Hepatocyte (in vitro differentiated cells): ENCODE measurements around the gene SLC6A1. TPM values are rescaled to one million over a fixed set of nuclear protein-coding genes. Genes with fewer than 3 reads are reported as not detected.

Experiments used
- DNase-seq: peaks from one replicate; pipeline ENCODE4 v3.0.0-alpha.2; 2016; ENCODE audit warnings: low spot score
- H2AFZ ChIP-seq: fragments of 200-600 bp; sonication (generic); 2 replicates; pipeline ENCODE4 v1.6.0; 2016; ENCODE audit warnings: antibody characterized with exemption, mild to moderate bottlenecking
- H3K27ac ChIP-seq: fragments of 200-600 bp; sonication (generic); 2 replicates; pipeline ENCODE4 v1.5.1; 2016; ENCODE audit warnings: mild to moderate bottlenecking
- H3K27me3 ChIP-seq: fragments of 200-600 bp; sonication (generic); 2 replicates; pipeline ENCODE4 v1.6.1; 2016
- H3K36me3 ChIP-seq: fragments of 200-600 bp; sonication (generic); replicated peaks from 2 replicates; pipeline ENCODE4 v1.5.1; 2016; ENCODE audit warnings: low read depth; ENCODE audit not compliant: insufficient read depth
- H3K4me1 ChIP-seq: fragments of 200-600 bp; sonication (generic); 2 replicates; pipeline ENCODE4 v1.5.1; 2016; ENCODE audit warnings: mild to moderate bottlenecking, moderate library complexity; ENCODE audit not compliant: insufficient read depth
- H3K4me2 ChIP-seq: fragments of 200-600 bp; sonication (generic); 2 replicates; pipeline ENCODE4 v1.6.0; 2016
- H3K4me3 ChIP-seq: fragments of 200-600 bp; sonication (generic); 2 replicates; pipeline ENCODE4 v1.5.1; 2016; ENCODE audit warnings: mild to moderate bottlenecking
- H3K79me2 ChIP-seq: fragments of 200-600 bp; sonication (generic); 2 replicates; pipeline ENCODE4 v1.6.0; 2017; ENCODE audit warnings: mild to moderate bottlenecking
- H3K9me2 ChIP-seq: fragments of 200-600 bp; sonication (generic); replicated peaks from 2 replicates; pipeline ENCODE4 v1.6.0; 2017; ENCODE audit warnings: mild to moderate bottlenecking; ENCODE audit not compliant: insufficient read depth
- H3K9me3 ChIP-seq: fragments of 200-600 bp; sonication (generic); 2 replicates; pipeline ENCODE4 v1.5.1; 2016; ENCODE audit warnings: low read depth, mild to moderate bottlenecking
- H4K20me1 ChIP-seq: fragments of 200-600 bp; sonication (generic); 2 replicates; pipeline ENCODE4 v1.6.0; 2016; ENCODE audit warnings: mild to moderate bottlenecking; ENCODE audit not compliant: insufficient read depth, poor library complexity, severe bottlenecking
- EZH2 ChIP-seq: fragments of 200-600 bp; sonication (generic); IDR thresholded peaks from 2 replicates; pipeline ENCODE4 v1.6.1; 2016; ENCODE audit warnings: antibody characterized with exemption, mild to moderate bottlenecking, borderline replicate concordance
- EZH2phosphoT487 ChIP-seq: fragments of 200-600 bp; sonication (generic); IDR thresholded peaks from one replicate; pipeline ENCODE4 v1.6.1; 2018; ENCODE audit warnings: antibody characterized with exemption, mild to moderate bottlenecking, low read depth, moderate library complexity; ENCODE audit not compliant: unreplicated experiment, severe bottlenecking
- WGBS: methylation state at CpG from one replicate; pipeline ENCODE4 v1.1.6; 2016; ENCODE audit warnings: low lambda C conversion rate; ENCODE audit errors: missing lambda C conversion rate; 5-methylcytosine and 5-hydroxymethylcytosine counted together
- polyA plus RNA-seq: library from polyadenylated mRNA; unstranded; fragments of >200 nt; fragmentation: Nextera tagmentation; extraction: Ambion mirVana; gene quantifications from 2 replicates; pipeline ENCODE4 v1.2.1, GENCODE V29; 2016
- total RNA-seq: library from RNA; depleted of rRNA; stranded (reverse); fragments of >200 nt; gene quantifications from 2 replicates; pipeline ENCODE4 v1.2.3, GENCODE V29; 2014
- TF ChIP-seq, protein P1 (sequence below): fragments of 200-600 bp; sonication (generic); IDR thresholded peaks from 2 replicates; pipeline ENCODE4 v1.5.1; 2016; ENCODE audit warnings: antibody characterized with exemption, mild to moderate bottlenecking; ENCODE audit not compliant: poor library complexity

SLC6A1 gene
- total and polyA plus RNA-seq, 2 experiments from 2014 or later: 3.6 to 5.7 TPM

GRCh38 chr3:11006986-11007933 lies 14.7 kb downstream of the SLC6A1 start:
- Histone ChIP-seq H3K4me3 (no peak overlapping the region), H3K79me2 (no peaks in the 10 kb centered on the region), H3K36me3 (no peaks in the 10 kb centered on the region), H3K4me1 (no peaks in the 10 kb centered on the region), H3K4me2 (no peak overlapping the region), H3K27ac (no peak overlapping the region), H2AFZ (no peak overlapping the region), H3K27me3 (peaks cover 11% of the 10 kb centered on the region), H4K20me1 (no peaks in the 10 kb centered on the region), H3K9me3 (no peaks in the 10 kb centered on the region), H3K9me2 (no peaks in the 10 kb centered on the region)
- DNase-seq: no peak
- TF ChIP-seq EZH2: no peak
- no peak for TF ChIP-seq EZH2phosphoT487
- TF ChIP-seq, protein P1, sequence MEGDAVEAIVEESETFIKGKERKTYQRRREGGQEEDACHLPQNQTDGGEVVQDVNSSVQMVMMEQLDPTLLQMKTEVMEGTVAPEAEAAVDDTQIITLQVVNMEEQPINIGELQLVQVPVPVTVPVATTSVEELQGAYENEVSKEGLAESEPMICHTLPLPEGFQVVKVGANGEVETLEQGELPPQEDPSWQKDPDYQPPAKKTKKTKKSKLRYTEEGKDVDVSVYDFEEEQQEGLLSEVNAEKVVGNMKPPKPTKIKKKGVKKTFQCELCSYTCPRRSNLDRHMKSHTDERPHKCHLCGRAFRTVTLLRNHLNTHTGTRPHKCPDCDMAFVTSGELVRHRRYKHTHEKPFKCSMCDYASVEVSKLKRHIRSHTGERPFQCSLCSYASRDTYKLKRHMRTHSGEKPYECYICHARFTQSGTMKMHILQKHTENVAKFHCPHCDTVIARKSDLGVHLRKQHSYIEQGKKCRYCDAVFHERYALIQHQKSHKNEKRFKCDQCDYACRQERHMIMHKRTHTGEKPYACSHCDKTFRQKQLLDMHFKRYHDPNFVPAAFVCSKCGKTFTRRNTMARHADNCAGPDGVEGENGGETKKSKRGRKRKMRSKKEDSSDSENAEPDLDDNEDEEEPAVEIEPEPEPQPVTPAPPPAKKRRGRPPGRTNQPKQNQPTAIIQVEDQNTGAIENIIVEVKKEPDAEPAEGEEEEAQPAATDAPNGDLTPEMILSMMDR: no peak
- 75% methylated on average over 20 of the region's 20 CpGs for WGBS

DNA sequence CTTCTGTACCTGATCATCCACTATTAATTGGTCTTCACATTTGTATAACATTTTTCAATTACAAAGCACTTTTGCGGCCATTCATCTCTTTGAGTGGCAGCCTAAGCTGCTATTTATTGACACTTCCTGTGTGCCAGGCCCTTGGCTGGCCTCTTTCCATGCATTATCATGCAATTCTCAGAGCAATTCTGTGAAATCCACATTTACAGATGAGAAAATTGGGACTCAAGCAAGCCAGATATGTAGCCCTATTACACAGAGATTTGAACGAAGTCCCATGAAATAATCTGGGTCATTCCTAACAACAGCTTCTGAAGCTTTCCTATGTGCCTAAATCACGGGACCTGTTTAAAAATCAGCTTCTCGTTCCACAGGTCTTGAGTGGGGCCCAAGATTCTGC lies 17.4 kb downstream of the SLC6A1 start:
- H2AFZ ChIP-seq: no peak overlapping the region
- no peak overlapping the region for H3K4me3 ChIP-seq
- no peaks in the 10 kb centered on the region for H3K9me3 ChIP-seq
- H3K4me2 ChIP-seq: no peak overlapping the region
- no peaks in the 10 kb centered on the region for H3K36me3 ChIP-seq
- DNase-seq: no peak
- no peaks in the 10 kb centered on the region for H3K79me2 ChIP-seq
- H3K27ac ChIP-seq: no peak overlapping the region
- 82% methylated on average over 4 of the region's 4 CpGs for WGBS
- no peak for TF ChIP-seq EZH2
- no peak for TF ChIP-seq EZH2phosphoT487
- TF ChIP-seq, protein P1: no peak
- peaks cover 4% of the 10 kb centered on the region for H3K27me3 ChIP-seq
- no peaks in the 10 kb centered on the region for H3K4me1 ChIP-seq
- no peaks in the 10 kb centered on the region for H4K20me1 ChIP-seq
- no peaks in the 10 kb centered on the region for H3K9me2 ChIP-seq

DNA sequence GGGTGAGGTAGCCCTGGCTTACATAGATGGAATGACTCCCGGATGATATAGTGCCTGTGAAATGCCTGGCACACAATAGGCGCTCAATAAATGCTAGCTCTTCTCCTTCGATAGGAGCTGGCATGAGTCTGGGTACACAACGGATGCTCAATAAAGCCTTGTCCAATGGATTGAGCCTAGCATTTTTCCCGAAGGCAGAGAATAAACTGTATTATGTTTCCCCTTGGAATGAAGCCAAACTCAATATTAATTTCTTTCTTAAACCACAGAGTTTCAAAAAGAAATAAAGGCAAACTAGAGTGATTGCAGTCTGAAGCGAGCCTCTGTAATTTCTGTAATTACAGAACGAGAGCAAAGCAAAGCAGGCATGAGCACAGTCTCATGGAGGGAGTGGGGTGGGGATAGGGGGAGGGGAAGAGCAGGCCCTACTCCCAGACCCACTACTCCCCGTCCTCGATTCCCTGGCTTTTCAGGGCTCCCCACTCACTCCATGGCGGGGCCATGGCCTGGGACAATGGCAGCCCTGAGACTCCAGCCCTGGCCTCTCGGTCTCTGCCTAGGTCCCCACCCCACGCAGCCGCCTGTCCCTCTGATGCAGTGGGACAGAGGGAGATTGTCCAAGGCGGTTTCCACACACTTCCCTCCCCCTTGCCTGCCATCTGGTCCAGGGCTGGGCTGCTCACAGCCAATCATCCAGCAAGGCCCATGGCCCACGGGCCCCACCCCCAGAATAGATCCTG lies 18.0 kb downstream of the SLC6A1 start:
- no peak overlapping the region for H2AFZ ChIP-seq

More for the DNA sequence above, 18.0 kb downstream of the SLC6A1 start:
- Histone ChIP-seq H3K9me2 (no peaks in the 10 kb centered on the region), H3K4me1 (no peaks in the 10 kb centered on the region), H3K27ac (no peak overlapping the region), H3K4me3 (no peak overlapping the region), H3K9me3 (no peaks in the 10 kb centered on the region), H4K20me1 (no peaks in the 10 kb centered on the region), H3K4me2 (no peak overlapping the region), H3K79me2 (no peaks in the 10 kb centered on the region), H3K27me3 (no peaks in the 10 kb centered on the region), H3K36me3 (no peaks in the 10 kb centered on the region)
- WGBS: 89% methylated on average over 14 of the region's 15 CpGs
- DNase-seq: no peak
- TF ChIP-seq EZH2phosphoT487 (no peak), EZH2 (no peak)
- TF ChIP-seq, protein P1: no peak
